BJ (cell line): ENCODE results near the gene NCF4. TPM values are rescaled to one million over a fixed set of nuclear protein-coding genes. Genes with fewer than 3 reads are reported as not detected.

Experiments
- CTCF ChIA-PET: fragments of 350-600 bp; formaldehyde crosslinking; extraction: SDS; loops from one replicate; lab custom pipeline; 2021; ENCODE audit warnings: antibody characterized with exemption, inconsistent platforms; lab: Yijun Ruan, JAX
- POLR2A ChIA-PET: fragments of 300-600 bp; sonication (Branson Sonifier 250); formaldehyde crosslinking; extraction: SDS; loops from one replicate; lab custom pipeline; 2021; ENCODE audit warnings: antibody characterized with exemption; lab: Charles Lee
- DNase-seq: peaks from one replicate; pipeline ENCODE4 v3.0.0-alpha.2; 2011; ENCODE audit warnings: low read depth
- H3K27me3 ChIP-seq: 2 replicates; pipeline ENCODE4 v1.6.0; 2011; ENCODE audit warnings: low read length; ENCODE audit not compliant: control insufficient read depth, insufficient read depth
- H3K36me3 ChIP-seq: 2 replicates; pipeline ENCODE4 v1.5.1; 2011; ENCODE audit warnings: low read length; ENCODE audit not compliant: control insufficient read depth, insufficient read depth
- H3K4me3 ChIP-seq: 2 replicates; pipeline ENCODE4 v1.5.1; 2011; ENCODE audit warnings: low read depth, mild to moderate bottlenecking, control low read depth, low read length
- CTCF ChIP-seq: IDR thresholded peaks from 2 replicates; pipeline ENCODE4 v1.5.1; 2011; ENCODE audit warnings: low read depth, mild to moderate bottlenecking, control low read depth, inconsistent platforms, low read length, moderate library complexity; ENCODE audit not compliant: insufficient read depth
- polyA plus RNA-seq: library from polyadenylated mRNA; depleted of rRNA; stranded (reverse); fragments of >200 nt; gene quantifications from 2 replicates; pipeline ENCODE4 v1.2.3, GENCODE V29; 2011

NCF4 gene
- polyA plus RNA-seq, 1 experiment = not detected

GRCh38 chr22:36860017-36860416 lies 789 bp upstream of the NCF4 start:
- DNase-seq = no peak
- no peak for TF ChIP-seq CTCF
- Histone ChIP-seq H3K27me3 (peaks cover 10% of the 10 kb centered on the region), H3K36me3 (no peaks in the 10 kb centered on the region), H3K4me3 (no peak overlapping the region)
- ChIA-PET CTCF (interaction anchor here (0.7 to 8.2 kb wide), 4 partner anchors 8 to 582 kb away, joined by 3 to 89 read pairs (median 40); no protein-coding TSS in a partner anchor), POLR2A (no interaction called here)

GRCh38 chr22:36860438-36860820 lies 377 bp upstream of the NCF4 start:
- DNase-seq = no peak
- H3K36me3 ChIP-seq = no peaks in the 10 kb centered on the region
- no peak overlapping the region for H3K4me3 ChIP-seq
- POLR2A ChIA-PET = no interaction called here
- CTCF ChIA-PET = interaction anchor here (0.7 to 8.2 kb wide), 3 partner anchors 8 to 582 kb away, joined by 3 to 89 read pairs (median 3); no protein-coding TSS in a partner anchor
- no peak for TF ChIP-seq CTCF
- H3K27me3 ChIP-seq = peaks cover 10% of the 10 kb centered on the region

GRCh38 chr22:36862251-36863242 lies 1.7 kb downstream of the NCF4 start:
- H3K27me3 ChIP-seq = peaks cover 4% of the 10 kb centered on the region
- no peak for DNase-seq
- no peaks in the 10 kb centered on the region for H3K36me3 ChIP-seq
- ChIA-PET CTCF (interaction anchor here (8.2 kb wide), 1 partner anchor 79 kb away, joined by 89 read pairs; no protein-coding TSS in a partner anchor), POLR2A (no interaction called here)
- H3K4me3 ChIP-seq = no peak overlapping the region
- TF ChIP-seq CTCF = no peak

- Histone ChIP-seq H3K27me3 (peaks cover under 1% of the 10 kb centered on the region; the same call in 1 of the 2 replicates), H3K36me3 (no peaks in the 10 kb centered on the region), H3K4me3 (no peak overlapping the region)
- ChIA-PET CTCF (no interaction called here), POLR2A (no interaction called here)
- TF ChIP-seq CTCF = no peak
- no peak for DNase-seq
Measured at GRCh38 chr22:36863281-36863680, 2.5 kb downstream of the NCF4 start.

GRCh38 chr22:36863979-36864378 lies 3.2 kb downstream of the NCF4 start:
- TF ChIP-seq CTCF = no peak
- ChIA-PET CTCF (no interaction called here), POLR2A (no interaction called here)
- H3K27me3 ChIP-seq = no peaks in the 10 kb centered on the region
- H3K4me3 ChIP-seq = no peak overlapping the region
- no peaks in the 10 kb centered on the region for H3K36me3 ChIP-seq
- DNase-seq = no peak
